Measurements from ENCODE around the gene POU2F2.

DNA sequence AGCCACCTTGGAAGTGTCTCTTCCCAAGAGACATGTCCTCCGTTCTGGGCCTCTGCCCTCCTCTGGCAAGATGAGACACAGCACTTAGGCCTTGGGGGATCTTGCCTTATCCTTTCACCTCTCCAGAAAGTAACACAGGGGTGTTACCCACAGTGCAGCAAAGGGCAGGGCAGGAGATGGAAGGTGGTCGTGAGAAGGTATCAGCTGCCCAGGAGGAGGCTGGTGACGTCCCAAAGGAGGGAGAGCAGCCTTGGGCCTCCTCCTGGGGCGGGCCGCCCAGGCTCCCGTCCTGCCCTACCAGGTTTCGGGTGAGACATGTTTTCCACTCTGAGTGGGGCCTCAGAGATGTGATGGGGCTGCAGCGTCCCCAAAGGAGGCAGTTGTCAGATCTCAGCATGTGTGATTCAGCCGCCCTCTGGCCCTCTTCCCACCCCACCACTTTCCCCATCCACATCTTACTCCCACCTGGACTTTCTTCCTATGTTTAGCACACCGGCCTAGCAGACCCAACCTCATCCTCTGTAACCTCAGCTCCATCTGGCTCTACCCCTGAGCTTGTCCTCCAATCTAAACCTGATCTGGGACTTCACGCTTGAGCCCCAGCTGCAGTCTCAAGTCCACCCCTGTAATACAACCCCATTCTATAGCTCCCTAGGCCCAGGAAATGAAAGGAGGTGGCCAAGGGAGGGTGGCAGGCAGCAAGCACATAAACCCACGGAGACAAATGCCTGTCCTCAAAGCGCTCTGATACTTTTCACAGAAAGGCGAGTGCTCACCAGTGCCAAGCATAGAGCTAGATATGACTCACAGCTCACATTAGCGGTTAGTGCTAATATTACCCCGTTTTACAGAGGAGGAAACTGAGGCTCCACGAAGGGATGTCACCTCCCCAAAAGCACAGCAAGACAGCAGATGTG is 9.3 kb downstream of the POU2F2 start:
- no peak for TF ChIP-seq TCF3 (CRISPR knock-in tag; IDR thresholded peaks at IDR 0.05)
- no peak for TF ChIP-seq CAMTA2 (CRISPR knock-in tag; conservative IDR thresholded peaks at IDR 0.05)
- TF ChIP-seq ELF1 (tag; IDR thresholded peaks at IDR 0.05) = no peak
- TF ChIP-seq CLOCK (CRISPR knock-in tag; IDR thresholded peaks at IDR 0.05; ENCODE audit: borderline replicate concordance) = no peak
- no peak for TF ChIP-seq SIN3A (IDR thresholded peaks at IDR 0.05; ENCODE audit: borderline replicate concordance in 2 of 2, control insufficient read depth in 1 of 2, low read depth in 2 of 2, low read length in 2 of 2)
- TF ChIP-seq, protein P1, sequence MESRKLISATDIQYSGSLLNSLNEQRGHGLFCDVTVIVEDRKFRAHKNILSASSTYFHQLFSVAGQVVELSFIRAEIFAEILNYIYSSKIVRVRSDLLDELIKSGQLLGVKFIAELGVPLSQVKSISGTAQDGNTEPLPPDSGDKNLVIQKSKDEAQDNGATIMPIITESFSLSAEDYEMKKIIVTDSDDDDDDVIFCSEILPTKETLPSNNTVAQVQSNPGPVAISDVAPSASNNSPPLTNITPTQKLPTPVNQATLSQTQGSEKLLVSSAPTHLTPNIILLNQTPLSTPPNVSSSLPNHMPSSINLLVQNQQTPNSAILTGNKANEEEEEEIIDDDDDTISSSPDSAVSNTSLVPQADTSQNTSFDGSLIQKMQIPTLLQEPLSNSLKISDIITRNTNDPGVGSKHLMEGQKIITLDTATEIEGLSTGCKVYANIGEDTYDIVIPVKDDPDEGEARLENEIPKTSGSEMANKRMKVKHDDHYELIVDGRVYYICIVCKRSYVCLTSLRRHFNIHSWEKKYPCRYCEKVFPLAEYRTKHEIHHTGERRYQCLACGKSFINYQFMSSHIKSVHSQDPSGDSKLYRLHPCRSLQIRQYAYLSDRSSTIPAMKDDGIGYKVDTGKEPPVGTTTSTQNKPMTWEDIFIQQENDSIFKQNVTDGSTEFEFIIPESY (CRISPR knock-in tag; IDR thresholded peaks at IDR 0.05) = no peak
- TF ChIP-seq REST (IDR thresholded peaks at IDR 0.05; ENCODE audit: borderline replicate concordance) = no peak
- TF ChIP-seq REST (CRISPR knock-in tag; IDR thresholded peaks at IDR 0.05; ENCODE audit: low read depth) = no peak
- no peak for TF ChIP-seq MYNN (IDR thresholded peaks at IDR 0.05)
- TF ChIP-seq MYNN (CRISPR knock-in tag; IDR thresholded peaks at IDR 0.05) = no peak
- no peak for TF ChIP-seq HCFC1 (IDR thresholded peaks at IDR 0.05; ENCODE audit: low read depth, low read length)
- TF ChIP-seq POLR2AphosphoS5 (IDR thresholded peaks at IDR 0.05; ENCODE audit: control insufficient read depth, insufficient read depth, low read depth, low read length) = no peak
- TF ChIP-seq, protein P2, sequence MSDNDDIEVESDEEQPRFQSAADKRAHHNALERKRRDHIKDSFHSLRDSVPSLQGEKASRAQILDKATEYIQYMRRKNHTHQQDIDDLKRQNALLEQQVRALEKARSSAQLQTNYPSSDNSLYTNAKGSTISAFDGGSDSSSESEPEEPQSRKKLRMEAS (CRISPR knock-in tag; IDR thresholded peaks at IDR 0.05) = no peak
- TF ChIP-seq USF2 (CRISPR knock-in tag; IDR thresholded peaks at IDR 0.05) = no peak

All from K562 (cell line).